Activated B cell treated with CpG ODN at 0.5 μM for 24 hours (primary cell): Measurements from ENCODE around the gene XIRP2. TPM values are rescaled to one million over a fixed set of nuclear protein-coding genes. Genes with fewer than 3 reads are reported as not detected.

Experiments
- ATAC-seq: fragments of 200-7000 bp; cut with Tn5 transposase; one replicate; pipeline ENCODE4 v1.10.0; 2021; ENCODE audit warnings: low read depth, mild to moderate bottlenecking, moderate library complexity
- CTCF ChIA-PET: fragments of 350-600 bp; sonication (Branson Sonifier 250); formaldehyde crosslinking; loops from one replicate; lab custom pipeline; 2021; ENCODE audit warnings: antibody characterized with exemption; lab: Charles Lee
- POLR2A ChIA-PET: fragments of 350-600 bp; sonication (Branson Sonifier 250); formaldehyde crosslinking; loops from one replicate; lab custom pipeline; 2021; ENCODE audit warnings: antibody characterized with exemption; lab: Charles Lee
- DNase-seq: peaks from one replicate; pipeline ENCODE4 v3.0.0; 2022
- H3K27ac Mint-ChIP-seq: one replicate; pipeline ENCODE4 v1.8.0; 2020; ENCODE audit warnings: mixed read lengths
- H3K27me3 Mint-ChIP-seq: one replicate; pipeline ENCODE4 v1.8.0; 2021; ENCODE audit warnings: mixed read lengths
- H3K36me3 Mint-ChIP-seq: one replicate; pipeline ENCODE4 v1.8.0; 2021; ENCODE audit warnings: low read depth, mixed read lengths
- H3K4me1 Mint-ChIP-seq: one replicate; pipeline ENCODE4 v1.8.0; 2021; ENCODE audit warnings: mixed read lengths
- H3K4me3 Mint-ChIP-seq: one replicate; pipeline ENCODE4 v1.8.0; 2020; ENCODE audit warnings: mild to moderate bottlenecking, mixed read lengths
- H3K9me3 Mint-ChIP-seq: one replicate; pipeline ENCODE4 v1.8.0; 2020; ENCODE audit warnings: mixed read lengths
- intact Hi-C: fragments of 100-400 bp; cut with micrococcal nuclease; formaldehyde crosslinking; loops from one replicate; pipeline ENCODE4 v1.15.1; 2024
- total RNA-seq: library from RNA; stranded (reverse); gene quantifications from 2 replicates; pipeline ENCODE4 v1.2.3, GENCODE V29; 2022
- TF ChIP-seq, protein P1 (sequence below): fragments of 200-600 bp; IDR thresholded peaks from one replicate; pipeline ENCODE4 v1.8.0; 2022; ENCODE audit warnings: antibody characterized with exemption, mild to moderate bottlenecking

The XIRP2 gene
- total RNA-seq, 1 donor from 2014 or later: not detected

DNA sequence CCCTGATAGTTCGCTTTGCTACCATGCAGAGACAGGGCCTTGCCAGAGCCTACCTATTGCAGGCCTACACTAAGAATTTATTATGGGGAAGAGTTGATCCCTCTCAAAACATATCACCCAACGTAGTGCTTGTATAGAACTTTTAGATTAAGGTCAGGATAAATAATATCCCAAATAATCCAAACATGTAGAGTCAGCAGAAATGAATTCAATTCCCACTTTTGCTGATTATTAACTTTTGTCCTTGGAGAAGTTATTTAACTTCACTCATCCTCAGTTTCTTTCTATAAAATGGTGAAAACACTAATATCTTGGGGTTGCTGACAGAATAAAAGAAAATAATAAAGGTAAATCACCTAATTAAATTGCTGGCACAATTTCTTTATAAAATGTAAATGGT lies 294.1 kb downstream of the XIRP2 start:
- intact Hi-C loops: no loop called here
- CTCF ChIA-PET: no interaction called here
- TF ChIP-seq, protein P1, sequence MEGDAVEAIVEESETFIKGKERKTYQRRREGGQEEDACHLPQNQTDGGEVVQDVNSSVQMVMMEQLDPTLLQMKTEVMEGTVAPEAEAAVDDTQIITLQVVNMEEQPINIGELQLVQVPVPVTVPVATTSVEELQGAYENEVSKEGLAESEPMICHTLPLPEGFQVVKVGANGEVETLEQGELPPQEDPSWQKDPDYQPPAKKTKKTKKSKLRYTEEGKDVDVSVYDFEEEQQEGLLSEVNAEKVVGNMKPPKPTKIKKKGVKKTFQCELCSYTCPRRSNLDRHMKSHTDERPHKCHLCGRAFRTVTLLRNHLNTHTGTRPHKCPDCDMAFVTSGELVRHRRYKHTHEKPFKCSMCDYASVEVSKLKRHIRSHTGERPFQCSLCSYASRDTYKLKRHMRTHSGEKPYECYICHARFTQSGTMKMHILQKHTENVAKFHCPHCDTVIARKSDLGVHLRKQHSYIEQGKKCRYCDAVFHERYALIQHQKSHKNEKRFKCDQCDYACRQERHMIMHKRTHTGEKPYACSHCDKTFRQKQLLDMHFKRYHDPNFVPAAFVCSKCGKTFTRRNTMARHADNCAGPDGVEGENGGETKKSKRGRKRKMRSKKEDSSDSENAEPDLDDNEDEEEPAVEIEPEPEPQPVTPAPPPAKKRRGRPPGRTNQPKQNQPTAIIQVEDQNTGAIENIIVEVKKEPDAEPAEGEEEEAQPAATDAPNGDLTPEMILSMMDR: no peak
- ATAC-seq (no peak), DNase-seq (no peak)
- H3K4me3 Mint-ChIP-seq: no peak overlapping the region
- POLR2A ChIA-PET: no interaction called here
- no peaks in the 10 kb centered on the region for H3K36me3 Mint-ChIP-seq
- no peaks in the 10 kb centered on the region for H3K27me3 Mint-ChIP-seq
- H3K4me1 Mint-ChIP-seq: no peaks in the 10 kb centered on the region
- H3K27ac Mint-ChIP-seq: no peak overlapping the region
- no peaks in the 10 kb centered on the region for H3K9me3 Mint-ChIP-seq

DNA sequence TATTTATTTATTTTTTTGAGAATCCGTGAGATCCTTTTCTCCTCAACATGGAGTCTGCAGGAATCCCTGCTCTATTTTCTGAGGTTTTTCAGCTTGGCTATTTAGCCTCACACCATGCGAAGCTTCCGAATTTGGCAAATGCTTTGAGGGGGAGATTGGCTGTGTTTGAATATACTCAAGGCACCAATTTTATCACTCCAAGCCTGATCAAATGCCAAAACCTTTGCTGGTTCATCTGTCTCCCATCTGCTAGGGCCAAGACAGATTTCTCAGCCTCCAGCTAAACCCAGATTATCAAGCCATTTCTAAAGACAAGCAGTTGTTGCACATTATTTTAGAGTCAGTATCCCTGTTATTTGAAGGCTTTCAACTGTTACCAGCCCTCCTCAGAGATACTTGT lies 295.7 kb downstream of the XIRP2 start:
- Mint-ChIP-seq H3K4me3 (no peak overlapping the region), H3K27me3 (no peaks in the 10 kb centered on the region), H3K27ac (no peak overlapping the region), H3K9me3 (no peaks in the 10 kb centered on the region), H3K36me3 (no peaks in the 10 kb centered on the region), H3K4me1 (no peaks in the 10 kb centered on the region)
- DNase-seq: no peak
- ChIA-PET CTCF (no interaction called here), POLR2A (no interaction called here)
- ATAC-seq: no peak
- TF ChIP-seq, protein P1: no peak
- intact Hi-C loops: no loop called here

DNA sequence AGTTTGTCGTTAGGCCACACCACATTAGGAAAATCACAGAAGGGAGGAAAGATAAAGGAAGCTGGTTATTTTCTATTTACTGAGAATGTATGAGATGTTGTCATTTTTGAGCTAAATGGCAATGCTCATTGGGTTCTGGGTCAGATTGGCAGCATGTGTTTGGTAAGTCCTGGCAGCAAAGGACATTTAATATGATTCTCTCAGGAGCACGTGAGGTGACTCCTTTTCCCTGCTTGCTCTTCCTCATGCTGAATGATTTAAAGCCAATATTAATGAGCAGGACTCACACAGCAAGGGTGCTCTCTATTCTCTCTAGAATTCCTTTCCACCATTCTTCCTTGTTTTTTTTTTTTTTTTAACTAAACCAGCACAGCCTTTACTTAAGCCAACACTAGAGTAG lies 298.2 kb downstream of the XIRP2 start:
- no peaks in the 10 kb centered on the region for H3K36me3 Mint-ChIP-seq
- CTCF ChIA-PET: no interaction called here

DNA sequence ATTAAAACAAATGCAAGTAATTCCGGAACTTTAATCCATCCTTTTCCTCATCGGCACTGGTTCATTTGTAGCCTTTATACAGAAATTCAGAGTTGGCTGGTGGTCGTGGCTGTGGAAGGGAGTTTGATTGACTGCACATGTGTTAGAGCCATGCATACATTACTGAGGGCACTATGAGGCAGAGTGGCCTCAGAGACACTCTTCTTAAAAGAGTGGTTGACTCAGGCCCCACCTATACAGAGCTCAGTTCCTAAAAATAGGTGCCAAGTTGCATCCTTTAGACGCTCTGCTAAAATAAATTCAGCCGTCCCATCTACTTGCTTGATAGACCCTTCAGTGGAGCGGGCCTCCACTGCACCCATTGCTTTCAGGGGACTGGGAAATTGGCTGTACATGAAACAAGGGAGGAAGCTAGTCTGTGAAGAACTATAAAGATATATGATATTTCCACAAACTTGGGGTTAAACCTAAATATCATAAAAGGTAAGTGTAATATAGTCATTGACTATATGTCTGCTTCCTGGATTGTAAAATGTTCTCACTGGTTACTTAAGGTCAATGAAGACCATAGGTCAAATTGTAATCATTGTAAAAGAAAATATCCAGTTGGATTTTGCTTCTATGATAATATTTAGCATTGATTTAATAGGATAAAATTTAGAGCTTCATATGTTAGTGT lies 298.9 kb downstream of the XIRP2 start:
- DNase-seq: no peak
- Mint-ChIP-seq H3K36me3 (no peaks in the 10 kb centered on the region), H3K27ac (no peak overlapping the region), H3K9me3 (no peaks in the 10 kb centered on the region), H3K4me3 (no peak overlapping the region), H3K4me1 (no peaks in the 10 kb centered on the region), H3K27me3 (no peaks in the 10 kb centered on the region)
- CTCF ChIA-PET: no interaction called here
- POLR2A ChIA-PET: no interaction called here
- TF ChIP-seq, protein P1: no peak
- intact Hi-C loops: no loop called here
- ATAC-seq: no peak

More for the DNA sequence above, 298.2 kb downstream of the XIRP2 start:
- ATAC-seq: no peak
- Mint-ChIP-seq H3K27me3 (no peaks in the 10 kb centered on the region), H3K4me1 (no peaks in the 10 kb centered on the region), H3K4me3 (no peak overlapping the region), H3K9me3 (no peaks in the 10 kb centered on the region), H3K27ac (no peak overlapping the region)
- intact Hi-C loops: no loop called here
- DNase-seq: no peak
- TF ChIP-seq, protein P1: no peak
- POLR2A ChIA-PET: no interaction called here

DNA sequence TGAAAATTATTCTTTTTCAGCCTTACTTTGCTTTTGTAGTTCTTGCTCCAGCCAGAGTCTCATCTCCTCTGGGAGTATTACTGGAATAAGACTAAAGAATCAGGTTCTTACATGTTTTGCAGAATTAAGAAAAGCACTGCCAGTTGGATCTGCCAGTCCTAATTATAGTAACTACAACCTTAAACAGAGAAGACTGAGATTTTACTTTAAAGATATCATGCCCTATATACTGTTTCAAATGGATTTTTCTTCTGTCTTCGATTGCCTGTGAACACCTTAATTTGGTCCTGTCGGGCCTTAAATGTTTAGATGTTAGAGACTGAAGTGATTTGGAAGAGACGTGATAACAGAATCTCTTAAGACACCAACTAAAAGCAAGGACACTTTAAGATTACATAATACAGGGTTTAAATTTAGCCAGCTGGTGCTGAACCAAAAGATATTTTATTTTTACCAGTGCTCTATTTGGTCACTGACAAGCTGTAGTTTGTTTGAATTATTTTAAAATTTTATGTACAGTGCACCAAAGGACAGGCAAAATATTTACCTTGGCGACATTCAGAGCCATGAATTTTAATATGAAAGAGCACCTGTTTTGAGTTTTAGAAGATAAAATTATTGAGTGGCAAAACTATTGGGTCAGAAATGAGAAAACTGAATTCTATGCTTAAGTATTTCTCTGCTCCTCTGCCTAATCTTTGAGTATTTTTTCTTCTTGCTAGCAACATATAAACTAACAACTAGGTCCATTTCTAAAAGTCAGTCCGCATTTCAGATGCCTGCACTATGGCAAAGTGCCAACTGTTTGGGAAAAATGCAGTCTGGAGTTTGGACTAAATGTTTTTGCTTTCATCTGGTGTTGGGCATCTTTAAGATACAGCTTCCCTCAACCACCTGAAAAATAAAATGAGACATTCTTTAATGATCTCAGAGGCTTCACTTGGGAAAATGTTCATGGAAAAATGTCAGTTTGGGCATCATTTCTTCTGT lies 300.0 kb downstream of the XIRP2 start:
- no peaks in the 10 kb centered on the region for H3K36me3 Mint-ChIP-seq
- H3K27me3 Mint-ChIP-seq: no peaks in the 10 kb centered on the region
- ChIA-PET POLR2A (no interaction called here), CTCF (no interaction called here)
- no peaks in the 10 kb centered on the region for H3K9me3 Mint-ChIP-seq
- no peak for ATAC-seq
- no peak overlapping the region for H3K27ac Mint-ChIP-seq
- no peak overlapping the region for H3K4me3 Mint-ChIP-seq
- intact Hi-C loops: no loop called here
- TF ChIP-seq, protein P1: no peak
- H3K4me1 Mint-ChIP-seq: no peaks in the 10 kb centered on the region
- DNase-seq: no peak
